GM12878 (cell line): ENCODE measurements around the gene ZDHHC14. TPM values are rescaled to one million over a fixed set of nuclear protein-coding genes. Genes with fewer than 3 reads are reported as not detected.

ENCODE experiments used
- ATAC-seq: fragments of 200-7000 bp; cut with Tn5 transposase; 3 replicates; pipeline ENCODE4 v1.9.1; 2020; ENCODE audit warnings: mild to moderate bottlenecking, moderate library complexity
- BruUV-seq: library from RNA; stranded (reverse); fragments of 400-500 nt; replicated peaks from 2 replicates; lab custom pipeline; 2021; lab: Mats Ljungman, UMichigan
- CTCF ChIA-PET: fragments of 300-600 bp; sonication (Branson Sonifier 250); formaldehyde crosslinking; extraction: SDS; loops from one replicate; lab custom pipeline; 2021; ENCODE audit warnings: inconsistent platforms; lab: Yijun Ruan, JAX
- POLR2A ChIA-PET: fragments of 350-600 bp; formaldehyde crosslinking; extraction: SDS; loops from one replicate; lab custom pipeline; 2021; ENCODE audit warnings: inconsistent platforms; lab: Charles Lee
- RAD21 ChIA-PET: fragments of 300-600 bp; sonication (Branson Sonifier 250); formaldehyde crosslinking; loops from one replicate; lab custom pipeline; 2023; ENCODE audit warnings: antibody characterized with exemption; ENCODE audit not compliant: unreplicated experiment; lab: Charles Lee
- SMC1A ChIA-PET: fragments of 300-600 bp; sonication (Branson Sonifier 250); formaldehyde crosslinking; loops from one replicate; lab custom pipeline; 2023; ENCODE audit not compliant: unreplicated experiment, uncharacterized antibody; lab: Charles Lee
- DNase-seq: peaks from one replicate; pipeline ENCODE4 v3.0.0-alpha.2; 2011; ENCODE audit warnings: low read depth, low spot score
- FAIRE-seq: peaks from 3 replicates; lab custom pipeline; 2011; peaks lifted over from hg19 to GRCh38; lab: Jason Lieb, UNC
- H2AFZ ChIP-seq: 2 replicates; pipeline ENCODE4 v1.6.0; 2011; ENCODE audit warnings: low read depth, low read length, control low read depth; ENCODE audit not compliant: control insufficient read depth
- H3K27ac ChIP-seq: 2 replicates; pipeline ENCODE4 v1.5.1; 2011; ENCODE audit warnings: control low read depth; ENCODE audit not compliant: control insufficient read depth, insufficient read depth
- H3K27me3 ChIP-seq, 2 experiments: replicated peaks in 1 of 2; 2 replicates each; pipeline versions ENCODE4 v1.6.0 to v1.6.1; 2011; ENCODE audit warnings: low read length in 1 of 2; ENCODE audit not compliant: control insufficient read depth in 2 of 2, insufficient read depth in 2 of 2
- H3K36me3 ChIP-seq, 2 experiments: 2 replicates each; pipeline ENCODE4 v1.5.1; 2011; ENCODE audit warnings: low read length in 1 of 2; ENCODE audit not compliant: control insufficient read depth in 2 of 2, insufficient read depth in 2 of 2
- H3K4me1 ChIP-seq: 2 replicates; pipeline ENCODE4 v1.6.1; 2011; ENCODE audit warnings: mild to moderate bottlenecking, low read length, moderate library complexity, mixed read lengths; ENCODE audit not compliant: control insufficient read depth, insufficient read depth
- H3K4me2 ChIP-seq: 2 replicates; pipeline ENCODE4 v1.6.0; 2011; ENCODE audit warnings: control low read depth; ENCODE audit not compliant: control insufficient read depth, insufficient read depth
- H3K4me3 ChIP-seq: fragments of 200-600 bp; sonication (generic); 2 replicates; pipeline ENCODE4 v1.5.1; 2016
- H3K79me2 ChIP-seq: 2 replicates; pipeline ENCODE4 v1.6.0; 2011; ENCODE audit warnings: low read length; ENCODE audit not compliant: control insufficient read depth, insufficient read depth
- H3K9ac ChIP-seq: 2 replicates; pipeline ENCODE4 v1.8.0; 2011; ENCODE audit warnings: low read length, control low read depth, mixed read lengths; ENCODE audit not compliant: control insufficient read depth, insufficient read depth
- H3K9me3 ChIP-seq: replicated peaks from 3 replicates; pipeline ENCODE4 v1.5.1; 2011; ENCODE audit warnings: mild to moderate bottlenecking, low read length; ENCODE audit not compliant: control insufficient read depth, insufficient read depth
- H4K20me1 ChIP-seq: 2 replicates; pipeline ENCODE4 v1.6.0; 2011; ENCODE audit not compliant: control insufficient read depth, insufficient read depth
- BHLHE40 ChIP-seq, 2 experiments: fragments of 450-650 bp in 1 of 2; IDR thresholded peaks; 2 replicates each; pipeline ENCODE4 v1.6.1; 2011 to 2017; ENCODE audit warnings: low read depth in 2 of 2, borderline replicate concordance in 1 of 2, improper control_type of control experiment in 1 of 2, low read length in 1 of 2, mild to moderate bottlenecking in 1 of 2
- CHD1 ChIP-seq: IDR thresholded peaks from 2 replicates; pipeline ENCODE4 v1.6.1; 2012; ENCODE audit warnings: low read depth, low read length, improper control_type of control experiment
- CHD4 ChIP-seq: fragments of 200-600 bp; sonication (generic); IDR thresholded peaks from 2 replicates; pipeline ENCODE4 v1.6.1; 2016; ENCODE audit warnings: mild to moderate bottlenecking
- FOS ChIP-seq: IDR thresholded peaks from 3 replicates; pipeline ENCODE4 v1.6.1; 2011; ENCODE audit warnings: borderline replicate concordance; ENCODE audit not compliant: insufficient read length; ENCODE audit errors: extremely low read depth
- FOXK2 ChIP-seq: fragments of 450-650 bp; IDR thresholded peaks from 2 replicates; pipeline ENCODE4 v1.6.1; 2017; ENCODE audit warnings: mild to moderate bottlenecking, moderate library complexity
- HDAC2 ChIP-seq: fragments of 200-600 bp; sonication (generic); IDR thresholded peaks from 2 replicates; pipeline ENCODE4 v1.6.1; 2017
- JUNB ChIP-seq: IDR thresholded peaks from 2 replicates; pipeline ENCODE4 v1.6.1; 2016; ENCODE audit warnings: antibody characterized with exemption, mild to moderate bottlenecking
- MTA2 ChIP-seq: fragments of 450-650 bp; IDR thresholded peaks from 2 replicates; pipeline ENCODE4 v1.6.1; 2016; ENCODE audit warnings: low read depth, mild to moderate bottlenecking, moderate library complexity
- NFXL1 ChIP-seq: fragments of 450-650 bp; IDR thresholded peaks from 2 replicates; pipeline ENCODE4 v1.6.1; 2017; ENCODE audit warnings: antibody characterized with exemption, mild to moderate bottlenecking, borderline replicate concordance
- PAX5 ChIP-seq: IDR thresholded peaks from 2 replicates; pipeline ENCODE4 v1.6.1; 2011; ENCODE audit warnings: low read depth, low read length, borderline replicate concordance
- POLR2AphosphoS5 ChIP-seq: IDR thresholded peaks from 2 replicates; pipeline ENCODE4 v1.6.1; 2011; ENCODE audit warnings: mild to moderate bottlenecking, low read length, inconsistent platforms
- RELA ChIP-seq: fragments of 450-650 bp; IDR thresholded peaks from 2 replicates; pipeline ENCODE4 v1.8.0; 2014; ENCODE audit warnings: borderline replicate concordance; ENCODE audit not compliant: partially characterized antibody
- SIN3A ChIP-seq: IDR thresholded peaks from 2 replicates; pipeline ENCODE4 v1.6.1; 2012; ENCODE audit warnings: low read depth, low read length, improper control_type of control experiment
- SIX5 ChIP-seq: IDR thresholded peaks from 2 replicates; pipeline ENCODE4 v1.6.1; 2011; ENCODE audit warnings: mild to moderate bottlenecking, low read depth, low read length, moderate library complexity; ENCODE audit not compliant: severe bottlenecking
- SUZ12 ChIP-seq: fragments of 200-600 bp; sonication (generic); IDR thresholded peaks from one replicate; pipeline ENCODE4 v1.6.1; 2018; ENCODE audit warnings: antibody characterized with exemption, mild to moderate bottlenecking; ENCODE audit not compliant: unreplicated experiment
- ZBED1 ChIP-seq: IDR thresholded peaks from 2 replicates; pipeline ENCODE4 v1.6.1; 2016; ENCODE audit warnings: borderline replicate concordance
- ZNF274 ChIP-seq: IDR thresholded peaks from one replicate; pipeline ENCODE4 v1.8.0; 2011; ENCODE audit not compliant: insufficient read length, insufficient read depth
- ZSCAN29 ChIP-seq: fragments of 450-650 bp; IDR thresholded peaks from 2 replicates; pipeline ENCODE4 v1.6.1; 2017; ENCODE audit warnings: mild to moderate bottlenecking, moderate library complexity
- WGBS: methylation state at CpG from one replicate; pipeline ENCODE4 v1.1.6; 2016; ENCODE audit warnings: low lambda C conversion rate; ENCODE audit not compliant: insufficient replicate concordance, insufficient coverage; ENCODE audit errors: missing lambda C conversion rate; 5-methylcytosine and 5-hydroxymethylcytosine counted together
- in situ Hi-C: fragments of 300-500 bp; cut with MboI; formaldehyde crosslinking; loops from 9 replicates; pipeline ENCODE4 v1.14.3; 2018; ENCODE audit warnings: mixed read lengths
- intact Hi-C: fragments of 100-400 bp; cut with micrococcal nuclease; formaldehyde crosslinking; loops from one replicate; pipeline ENCODE4 v1.14.2; 2022; ENCODE audit not compliant: unreplicated experiment
- polyA plus RNA-seq, 11 experiments: library from polyadenylated mRNA; depleted of rRNA in 4 of 11; unstranded in 6 of 11; stranded (reverse) in 5 of 11; fragments of >200 nt; fragmentation: Nextera tagmentation in 4 of 11; fragmentation: Illumina TruSeq in 1 of 11; extraction: Ambion mirVana in 4 of 11; extraction: Trizol in 1 of 11; gene quantifications; 1 replicate in 1 of 11; 2 replicates in 10 of 11; pipeline versions ENCODE4 v1.2.1 to v1.2.3, GENCODE V29; 2011 to 2016; ENCODE audit warnings: inconsistent platforms in 2 of 11, missing spikeins in 2 of 11, low read depth in 1 of 11
- total RNA-seq, 4 experiments: library from RNA; depleted of rRNA in 3 of 4; stranded (reverse); fragments of >200 nt in 3 of 4; fragmentation: Illumina TruSeq in 1 of 4; extraction: Trizol in 1 of 4; gene quantifications; 2 replicates each; pipeline versions ENCODE4 v1.2.1 to v1.2.3, GENCODE V29; 2013 to 2021
- TF ChIP-seq, protein P1 (sequence below): fragments of 450-650 bp; IDR thresholded peaks from 2 replicates; pipeline ENCODE4 v1.6.1; 2017; ENCODE audit warnings: mild to moderate bottlenecking, moderate library complexity
- TF ChIP-seq, protein P2 (sequence below): fragments of 450-650 bp; conservative IDR thresholded peaks from 2 replicates; pipeline ENCODE4 v1.6.1; 2017; ENCODE audit warnings: mild to moderate bottlenecking, moderate library complexity

ZDHHC14 gene
- total and polyA plus RNA-seq, 10 of the 15 experiments (the other 5 are each of a cell fraction or from before 2014, with no cell fraction given), result 0.15 to 16.0 (median 0.76) TPM; not detected in 1

DNA sequence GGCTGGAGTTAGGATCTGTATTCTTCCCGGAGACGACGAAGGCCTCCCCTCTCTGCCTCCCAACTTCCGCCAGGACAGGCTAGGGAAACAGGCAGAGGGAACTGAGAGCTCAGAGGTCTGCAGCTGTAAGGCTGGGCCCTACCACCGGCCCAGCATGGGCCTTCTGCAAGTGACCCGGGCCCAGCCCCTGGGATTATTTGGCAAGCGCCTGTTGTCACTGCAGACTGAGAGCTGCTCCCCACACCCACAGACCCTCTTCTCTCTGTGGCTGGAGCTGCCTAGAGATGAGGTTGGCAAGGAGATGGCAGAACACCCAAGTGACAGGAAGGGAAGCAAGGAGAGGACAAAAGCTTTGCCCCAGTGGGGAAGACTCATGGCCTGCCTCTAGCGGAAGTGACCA, 212.6 kb downstream of the ZDHHC14 start:
- 92% methylated on average over 8 of the region's 8 CpGs for WGBS
- ChIA-PET CTCF (interaction anchor here (0.8 to 1.1 kb wide), 3 partner anchors 14 to 73 kb away, joined by 3 to 4 read pairs (median 3); no protein-coding TSS in a partner anchor), SMC1A (interaction anchor here (0.8 to 1.7 kb wide), 7 partner anchors 23 to 279 kb away, joined by 3 to 9 read pairs (median 3); partner anchors contain the start of gene TMEM242), RAD21 (interaction anchor here (1.0 to 1.5 kb wide), 4 partner anchors 22 to 279 kb away, joined by 3 to 5 read pairs (median 4); no protein-coding TSS in a partner anchor), POLR2A (no interaction called here)
- no peak overlapping the region for H3K9ac ChIP-seq
- no peak for DNase-seq
- H4K20me1 ChIP-seq, result no peaks in the 10 kb centered on the region
- intact Hi-C loops, result no loop called here
- no peak overlapping the region for H3K4me2 ChIP-seq
- peaks cover 13% of the 10 kb centered on the region; the same call in 2 of the 3 replicates for H3K9me3 ChIP-seq
- no TSS peak for BruUV-seq
- H3K4me1 ChIP-seq, result no peaks in the 10 kb centered on the region; the same call in 1 of the 2 replicates
- TF ChIP-seq POLR2AphosphoS5 (no peak), ZSCAN29 (no peak), MTA2 (no peak), FOXK2 (no peak), HDAC2 (no peak), CHD1 (no peak), JUNB (no peak), SUZ12 (no peak), BHLHE40 (IDR thresholded peaks at IDR 0.05; ENCODE audit: borderline replicate concordance in 1 of 2, low read depth in 2 of 2, low read length in 1 of 2) (no peak), SIN3A (no peak), CHD4 (no peak), FOS (no peak), ZNF274 (no peak), NFXL1 (no peak), SIX5 (no peak), PAX5 (no peak), RELA (no peak), ZBED1 (no peak)
- TF ChIP-seq, protein P1, sequence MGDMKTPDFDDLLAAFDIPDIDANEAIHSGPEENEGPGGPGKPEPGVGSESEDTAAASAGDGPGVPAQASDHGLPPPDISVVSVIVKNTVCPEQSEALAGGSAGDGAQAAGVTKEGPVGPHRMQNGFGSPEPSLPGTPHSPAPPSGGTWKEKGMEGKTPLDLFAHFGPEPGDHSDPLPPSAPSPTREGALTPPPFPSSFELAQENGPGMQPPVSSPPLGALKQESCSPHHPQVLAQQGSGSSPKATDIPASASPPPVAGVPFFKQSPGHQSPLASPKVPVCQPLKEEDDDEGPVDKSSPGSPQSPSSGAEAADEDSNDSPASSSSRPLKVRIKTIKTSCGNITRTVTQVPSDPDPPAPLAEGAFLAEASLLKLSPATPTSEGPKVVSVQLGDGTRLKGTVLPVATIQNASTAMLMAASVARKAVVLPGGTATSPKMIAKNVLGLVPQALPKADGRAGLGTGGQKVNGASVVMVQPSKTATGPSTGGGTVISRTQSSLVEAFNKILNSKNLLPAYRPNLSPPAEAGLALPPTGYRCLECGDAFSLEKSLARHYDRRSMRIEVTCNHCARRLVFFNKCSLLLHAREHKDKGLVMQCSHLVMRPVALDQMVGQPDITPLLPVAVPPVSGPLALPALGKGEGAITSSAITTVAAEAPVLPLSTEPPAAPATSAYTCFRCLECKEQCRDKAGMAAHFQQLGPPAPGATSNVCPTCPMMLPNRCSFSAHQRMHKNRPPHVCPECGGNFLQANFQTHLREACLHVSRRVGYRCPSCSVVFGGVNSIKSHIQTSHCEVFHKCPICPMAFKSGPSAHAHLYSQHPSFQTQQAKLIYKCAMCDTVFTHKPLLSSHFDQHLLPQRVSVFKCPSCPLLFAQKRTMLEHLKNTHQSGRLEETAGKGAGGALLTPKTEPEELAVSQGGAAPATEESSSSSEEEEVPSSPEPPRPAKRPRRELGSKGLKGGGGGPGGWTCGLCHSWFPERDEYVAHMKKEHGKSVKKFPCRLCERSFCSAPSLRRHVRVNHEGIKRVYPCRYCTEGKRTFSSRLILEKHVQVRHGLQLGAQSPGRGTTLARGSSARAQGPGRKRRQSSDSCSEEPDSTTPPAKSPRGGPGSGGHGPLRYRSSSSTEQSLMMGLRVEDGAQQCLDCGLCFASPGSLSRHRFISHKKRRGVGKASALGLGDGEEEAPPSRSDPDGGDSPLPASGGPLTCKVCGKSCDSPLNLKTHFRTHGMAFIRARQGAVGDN, result no peak
- TF ChIP-seq, protein P2, sequence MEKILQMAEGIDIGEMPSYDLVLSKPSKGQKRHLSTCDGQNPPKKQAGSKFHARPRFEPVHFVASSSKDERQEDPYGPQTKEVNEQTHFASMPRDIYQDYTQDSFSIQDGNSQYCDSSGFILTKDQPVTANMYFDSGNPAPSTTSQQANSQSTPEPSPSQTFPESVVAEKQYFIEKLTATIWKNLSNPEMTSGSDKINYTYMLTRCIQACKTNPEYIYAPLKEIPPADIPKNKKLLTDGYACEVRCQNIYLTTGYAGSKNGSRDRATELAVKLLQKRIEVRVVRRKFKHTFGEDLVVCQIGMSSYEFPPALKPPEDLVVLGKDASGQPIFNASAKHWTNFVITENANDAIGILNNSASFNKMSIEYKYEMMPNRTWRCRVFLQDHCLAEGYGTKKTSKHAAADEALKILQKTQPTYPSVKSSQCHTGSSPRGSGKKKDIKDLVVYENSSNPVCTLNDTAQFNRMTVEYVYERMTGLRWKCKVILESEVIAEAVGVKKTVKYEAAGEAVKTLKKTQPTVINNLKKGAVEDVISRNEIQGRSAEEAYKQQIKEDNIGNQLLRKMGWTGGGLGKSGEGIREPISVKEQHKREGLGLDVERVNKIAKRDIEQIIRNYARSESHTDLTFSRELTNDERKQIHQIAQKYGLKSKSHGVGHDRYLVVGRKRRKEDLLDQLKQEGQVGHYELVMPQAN, result no peak
- in situ Hi-C loops, result no loop called here
- no peak overlapping the region for H3K4me3 ChIP-seq
- H3K27ac ChIP-seq, result no peak overlapping the region
- peaks cover 0 to 4% of the 10 kb centered on the region in 2 experiments; a peak in 2 of 4 replicates for H3K36me3 ChIP-seq
- no peak for FAIRE-seq
- H2AFZ ChIP-seq, result no peak overlapping the region
- H3K79me2 ChIP-seq, result no peaks in the 10 kb centered on the region
- H3K27me3 ChIP-seq, result no peaks in the 10 kb centered on the region
- ATAC-seq, result no peak
